Left forelimb (tissue), 1 donor: ENCODE measurements around the gene ZFAND6.

ENCODE experiments used
- DNase-seq: peaks from one replicate; pipeline ENCODE4 v3.0.0-alpha.2; 2018; ENCODE audit warnings: low spot score

The ZFAND6 gene

DNA sequence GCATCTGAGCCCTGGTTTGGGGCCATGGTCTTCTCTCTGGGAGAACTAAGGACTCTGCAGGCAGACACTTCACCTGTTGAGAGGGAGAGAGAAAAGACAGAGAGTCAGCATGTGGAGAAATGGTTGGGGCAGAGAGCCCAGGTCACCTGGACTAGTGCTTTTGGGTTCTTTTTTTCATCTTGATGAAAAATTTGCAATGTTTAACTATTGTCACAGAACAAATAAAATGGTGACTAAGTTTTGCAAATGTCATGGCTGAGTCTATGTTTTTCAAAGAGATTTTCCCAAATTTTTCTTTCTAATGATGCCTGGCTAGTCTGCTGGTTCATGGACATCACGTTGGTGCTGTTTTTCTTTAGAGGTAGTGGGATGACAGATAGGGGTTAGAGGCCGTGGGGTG is 111.1 kb downstream of the ZFAND6 start:
- no peak for DNase-seq

DNA sequence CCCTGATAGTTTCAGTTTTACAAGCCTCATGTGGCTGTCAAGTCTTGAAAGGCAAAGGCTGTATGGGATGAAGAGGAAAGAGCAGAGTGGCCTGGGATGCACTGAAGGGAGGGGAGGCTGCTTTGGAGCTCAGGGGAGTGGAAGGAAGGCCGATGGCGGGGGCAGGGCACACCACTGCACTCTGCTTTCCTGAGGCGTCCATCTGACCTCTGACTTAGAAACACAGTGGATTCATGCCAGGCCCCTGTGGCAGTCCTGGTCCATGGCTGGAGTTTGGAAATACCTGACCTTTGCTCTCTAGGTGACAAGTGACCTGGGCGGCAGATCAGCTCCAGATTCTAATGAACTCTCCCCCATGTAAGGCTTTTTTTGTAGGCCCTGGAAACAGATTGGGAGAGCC is 112.3 kb downstream of the ZFAND6 start:
- no peak for DNase-seq

DNA sequence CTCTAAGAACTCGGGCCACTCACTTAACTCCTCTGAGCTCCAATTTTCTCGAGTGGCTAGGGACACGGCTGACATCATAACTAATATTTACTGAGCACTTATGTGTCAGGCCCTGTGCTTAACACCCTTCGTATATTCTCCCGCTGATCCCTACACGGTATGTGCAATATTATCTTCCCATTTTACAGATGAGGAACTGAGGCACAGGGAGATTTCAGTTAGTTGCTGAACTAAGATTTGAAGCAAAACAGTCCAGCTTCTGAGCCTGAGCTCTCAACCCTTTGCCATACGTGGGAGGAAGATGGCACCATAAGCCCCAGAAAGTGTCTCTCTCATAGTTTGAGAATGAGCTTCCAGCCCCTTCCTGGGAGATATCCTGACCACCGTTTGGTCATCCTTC is 112.9 kb downstream of the ZFAND6 start:
- no peak for DNase-seq

DNA sequence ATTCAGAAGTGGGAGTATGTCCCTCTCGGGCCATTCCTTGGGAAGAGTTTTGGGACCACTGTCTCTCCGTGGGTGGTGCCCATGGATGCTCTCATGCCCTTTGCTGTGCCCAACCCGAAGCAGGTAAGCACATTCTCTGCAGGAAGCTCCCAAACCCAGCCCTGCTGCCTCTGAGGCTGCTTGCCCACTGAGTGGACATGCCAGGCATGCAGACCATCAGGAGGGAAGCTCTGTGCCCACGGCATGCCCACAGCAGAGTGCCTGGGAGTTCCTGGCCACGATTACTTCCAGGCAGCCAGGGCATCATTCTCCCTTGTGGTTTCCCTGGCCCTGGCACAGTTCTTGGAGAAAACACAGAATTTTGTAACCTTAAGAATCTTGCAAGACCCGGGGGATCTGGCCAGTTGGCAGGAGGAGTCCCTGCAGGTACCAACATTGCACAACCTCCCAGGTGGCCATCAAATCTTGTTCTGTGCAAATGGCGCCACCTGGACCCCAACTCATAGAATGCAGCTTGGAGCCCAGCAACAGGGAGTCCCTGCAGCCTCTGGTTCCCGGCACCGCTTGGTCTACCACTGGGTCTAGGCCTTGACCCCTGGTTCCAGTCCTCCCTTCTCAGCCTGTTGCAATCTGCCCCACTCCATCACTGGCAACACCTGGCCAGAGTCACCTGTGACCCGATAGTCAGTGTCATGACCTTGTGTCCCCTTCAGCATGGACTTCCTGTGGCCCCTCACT is 113.7 kb downstream of the ZFAND6 start:
- DNase-seq: no peak

DNA sequence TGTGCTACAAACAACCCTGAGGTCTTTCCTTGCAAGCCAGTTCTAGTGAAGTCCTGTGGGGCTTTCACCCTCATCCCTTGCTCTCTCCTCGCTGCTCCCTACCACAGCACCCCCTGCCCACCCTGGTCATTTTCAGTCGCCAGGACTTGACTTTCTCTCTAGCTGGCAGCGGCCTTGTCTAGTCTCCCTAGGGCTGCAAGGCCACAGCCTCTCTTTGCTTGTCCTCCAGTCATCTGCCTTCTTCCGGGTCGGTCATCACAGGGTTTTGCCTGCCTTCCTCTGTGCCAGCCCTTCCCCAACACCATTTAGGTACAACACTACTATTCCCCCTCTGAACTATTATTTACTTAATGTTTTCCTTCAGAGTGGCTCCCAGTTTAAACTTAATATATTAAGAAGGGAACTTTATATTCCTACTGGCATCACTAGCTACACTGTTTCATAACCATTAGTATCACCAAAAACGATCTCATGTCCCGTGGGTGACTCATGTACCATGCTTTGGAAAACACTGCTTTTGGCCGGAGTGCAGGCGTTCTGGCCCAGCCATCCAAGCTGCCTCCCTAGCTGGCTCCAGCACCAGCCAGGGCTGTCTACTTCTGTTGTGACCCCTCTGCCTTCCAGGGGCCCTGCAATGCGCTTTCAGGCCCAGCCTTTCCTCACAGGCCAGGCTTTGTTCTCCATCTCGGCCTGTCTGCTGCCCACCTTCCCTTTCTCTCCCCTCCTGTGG is 114.7 kb downstream of the ZFAND6 start:
- DNase-seq: no peak

DNA sequence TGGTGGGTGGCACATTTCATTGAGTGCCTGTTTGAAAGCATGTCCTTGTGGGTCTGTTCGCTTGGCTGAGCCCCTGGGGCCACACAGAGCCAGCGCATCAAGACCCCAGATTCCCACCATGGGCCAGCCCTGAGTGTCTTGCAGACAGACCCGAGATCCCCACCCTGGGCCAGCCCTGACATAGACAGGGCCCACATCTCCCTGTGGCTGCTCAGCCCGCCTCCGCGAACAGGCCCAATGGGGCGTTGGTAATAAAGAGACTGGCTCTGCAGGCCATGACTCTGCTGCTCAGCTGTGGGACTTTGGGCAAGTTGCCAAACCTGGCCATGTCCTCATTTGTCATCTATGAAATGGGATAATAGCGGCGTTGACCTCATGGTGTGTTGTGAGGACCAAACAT is 116.0 kb downstream of the ZFAND6 start:
- DNase-seq: no peak

DNA sequence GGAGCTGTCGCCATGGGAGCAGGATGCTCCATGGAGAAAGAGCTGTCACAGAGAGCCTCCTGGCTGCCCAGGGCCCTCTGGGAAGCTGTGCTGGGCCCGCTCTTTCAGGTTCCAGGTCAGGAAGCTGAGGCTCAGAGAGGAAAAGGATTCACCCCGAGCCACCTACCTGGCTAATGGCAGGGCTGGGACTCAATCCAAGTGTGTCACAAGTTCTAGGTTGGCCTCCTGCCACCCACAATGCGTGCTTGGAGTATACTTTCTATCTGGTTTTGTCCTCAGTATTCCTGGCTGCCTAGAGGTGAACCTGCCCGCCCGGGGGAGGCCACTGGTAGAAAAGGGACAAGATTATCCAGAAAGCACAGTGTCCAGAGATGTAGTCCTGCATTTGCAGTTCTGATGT is 117.0 kb downstream of the ZFAND6 start:
- no peak for DNase-seq

DNA sequence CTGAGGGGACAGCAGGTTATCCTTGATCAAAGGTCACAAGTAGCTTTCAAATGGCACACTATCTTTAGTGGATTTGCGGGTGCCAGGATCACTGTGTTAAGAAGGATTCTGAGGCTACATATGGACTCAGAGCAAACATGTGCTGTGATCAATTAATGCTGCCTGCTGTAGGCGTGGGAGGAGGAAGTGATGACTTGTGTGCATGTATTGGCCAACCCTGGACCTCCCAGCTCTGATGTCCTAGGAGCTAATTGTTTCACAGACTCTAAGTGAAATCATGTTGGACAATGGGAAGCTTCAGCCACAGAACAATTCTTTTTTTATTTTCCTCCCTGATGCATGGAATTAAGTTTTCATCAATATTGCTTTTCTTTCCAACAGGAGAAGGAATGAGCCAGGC is 117.7 kb downstream of the ZFAND6 start:
- no peak for DNase-seq

DNA sequence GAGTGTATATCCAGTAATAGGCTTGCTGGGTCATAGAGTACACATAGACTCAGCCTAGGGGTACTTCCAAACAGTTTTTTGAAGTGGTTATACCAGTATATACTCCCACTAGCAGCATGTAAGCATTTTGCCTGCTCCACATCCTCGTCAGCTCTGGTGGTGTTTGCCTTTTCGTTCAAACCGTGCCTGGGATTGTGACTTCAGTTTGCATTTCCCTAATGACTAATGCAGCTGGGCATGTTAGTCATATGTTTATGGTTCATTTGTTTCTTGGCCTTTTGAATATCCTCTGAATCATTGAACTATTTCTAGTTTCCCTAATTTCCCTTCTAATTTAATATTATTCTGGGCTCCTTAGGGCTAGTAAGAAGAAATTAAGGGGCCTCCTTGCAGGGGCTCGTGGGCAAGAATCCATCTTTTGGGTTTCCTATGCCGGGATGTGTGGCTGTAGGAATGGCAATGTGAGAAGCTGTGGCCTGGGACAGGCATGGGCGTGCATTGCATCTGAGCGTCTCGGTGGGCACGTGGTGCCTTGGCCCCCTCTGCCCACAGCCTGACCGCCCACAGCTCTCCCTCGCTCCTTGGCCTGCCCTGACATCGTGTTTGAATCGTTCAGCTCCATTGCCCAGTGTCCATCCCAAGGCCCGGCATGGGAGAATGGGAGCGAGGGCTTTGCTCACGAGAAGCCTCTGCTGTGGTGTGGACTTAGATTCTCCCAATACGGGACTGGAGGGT is 119.7 kb downstream of the ZFAND6 start:
- no peak for DNase-seq

DNA sequence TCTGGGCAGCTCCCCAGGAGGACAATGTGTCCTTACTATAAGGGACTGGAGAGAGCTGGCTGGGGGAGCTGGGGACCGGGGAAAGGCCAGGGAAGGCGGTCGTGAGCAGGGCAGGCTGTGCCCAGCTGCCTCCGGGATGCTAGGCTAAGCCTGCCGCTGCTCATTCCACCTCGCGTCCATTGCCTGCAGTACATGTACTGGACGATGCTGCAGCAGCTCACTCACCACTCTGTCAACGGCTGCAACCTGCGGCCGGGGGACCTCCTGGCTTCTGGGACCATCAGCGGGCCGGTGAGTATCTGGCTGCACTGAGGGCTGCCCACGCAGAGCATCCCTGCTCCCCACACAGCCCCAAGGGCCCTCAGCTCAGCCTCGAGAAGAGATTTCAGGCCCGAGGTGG is 120.5 kb downstream of the ZFAND6 start:
- no peak for DNase-seq

DNA sequence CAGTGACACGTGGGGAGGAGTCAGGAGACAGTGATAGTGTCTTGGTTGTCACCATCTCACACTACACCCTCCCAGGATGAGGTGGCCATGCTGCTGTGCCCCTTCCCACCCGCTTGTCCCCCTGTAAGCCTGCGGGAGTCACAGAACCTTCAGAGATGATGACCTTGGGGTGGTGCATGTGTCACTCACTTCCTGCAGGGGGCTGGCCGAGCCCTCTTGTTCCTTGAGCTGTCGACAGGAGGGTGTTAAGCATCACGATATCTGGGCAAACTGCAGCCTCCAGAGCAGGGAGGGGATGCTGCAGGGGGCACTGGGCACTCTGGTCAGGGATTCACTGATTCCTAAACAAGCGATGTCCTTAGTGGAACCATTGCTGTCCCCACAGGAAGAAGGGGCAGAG is 121.0 kb downstream of the ZFAND6 start:
- DNase-seq: no peak

DNA sequence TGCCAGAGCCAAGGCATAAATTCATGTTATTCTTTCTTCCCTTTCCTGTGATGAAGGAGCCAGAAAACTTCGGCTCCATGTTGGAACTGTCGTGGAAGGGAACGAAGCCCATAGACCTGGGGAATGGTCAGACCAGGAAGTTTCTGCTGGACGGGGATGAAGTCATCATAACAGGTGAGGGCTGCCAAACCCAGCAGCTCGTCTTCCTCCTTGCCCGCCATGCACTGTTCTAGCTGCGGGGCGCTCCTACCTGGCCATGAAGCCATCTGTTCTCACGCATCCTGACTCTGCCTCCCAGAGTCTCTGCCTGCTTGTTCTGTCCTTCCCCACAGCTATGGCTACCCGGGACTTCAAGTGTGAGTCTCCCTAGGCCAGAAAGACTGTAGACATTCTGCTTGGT is 121.5 kb downstream of the ZFAND6 start:
- no peak for DNase-seq

DNA sequence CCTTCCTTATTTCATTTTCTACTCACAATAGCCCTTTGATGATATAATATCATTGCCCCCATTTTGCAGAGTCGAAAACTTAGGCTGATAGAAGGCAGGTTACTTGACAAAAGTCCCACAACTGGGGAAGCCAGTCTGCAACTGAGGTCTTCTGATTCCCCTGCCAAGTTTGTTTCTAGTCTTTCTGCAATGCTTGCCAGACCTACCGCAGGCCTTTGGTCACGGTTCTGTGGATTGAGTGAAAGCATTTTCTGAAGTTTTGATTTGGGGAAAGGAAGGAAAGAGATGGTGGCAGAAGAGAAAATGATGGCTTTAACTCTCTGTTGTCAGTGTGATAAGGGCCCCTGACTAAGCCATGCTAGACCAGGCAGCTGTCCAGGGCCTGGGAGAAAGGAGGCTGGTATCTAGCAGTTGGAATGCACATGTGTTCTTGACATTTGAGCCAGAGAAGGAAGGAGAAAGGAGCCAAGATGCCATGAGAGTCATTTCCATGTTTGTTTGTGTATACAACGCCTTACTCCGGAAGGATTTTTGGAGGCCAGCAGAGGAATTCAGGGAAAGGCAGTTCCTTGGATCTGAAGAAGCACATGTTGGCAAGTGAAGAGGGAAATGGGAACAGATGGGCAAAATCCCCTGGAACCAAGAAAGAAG is 123.3 kb downstream of the ZFAND6 start:
- DNase-seq: no peak

DNA sequence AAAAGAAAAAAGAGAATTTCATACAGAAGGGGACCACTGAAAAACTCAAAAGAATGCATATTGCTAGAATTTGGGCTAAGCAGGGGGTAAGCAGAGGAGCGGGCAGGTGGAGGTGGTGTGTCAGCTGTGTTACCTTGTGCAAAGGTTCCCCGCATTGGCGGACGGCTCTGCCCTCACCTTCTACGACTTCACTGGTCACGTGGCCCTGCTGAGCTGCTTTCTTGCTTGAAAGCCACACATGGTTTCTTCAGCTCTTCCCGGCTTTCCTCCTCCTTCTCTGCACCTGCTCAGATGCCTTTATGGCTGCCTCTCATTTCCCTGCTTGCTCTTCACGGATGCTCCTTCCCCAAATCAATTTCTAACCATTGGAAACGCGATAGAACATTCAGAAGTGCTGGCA is 123.8 kb downstream of the ZFAND6 start:
- no peak for DNase-seq

DNA sequence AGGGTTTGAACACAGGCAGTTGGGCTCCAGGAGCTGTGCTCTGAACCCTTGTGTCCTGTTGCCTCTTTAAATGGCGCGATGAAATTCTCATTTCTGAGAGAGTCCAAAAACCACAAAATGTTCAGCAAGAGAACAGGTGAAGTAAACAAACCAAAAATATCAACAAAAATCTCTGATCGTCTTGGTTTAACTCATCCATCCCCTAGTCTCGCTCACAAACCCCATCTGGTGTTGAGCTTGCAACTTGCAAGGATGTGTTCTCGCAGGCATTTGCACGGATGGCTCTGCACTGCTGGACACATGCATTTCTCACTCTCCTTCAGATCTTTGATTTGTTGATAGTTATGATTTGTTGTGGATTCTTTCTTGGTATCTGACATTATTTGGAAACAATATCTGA is 124.4 kb downstream of the ZFAND6 start:
- DNase-seq: no peak

DNA sequence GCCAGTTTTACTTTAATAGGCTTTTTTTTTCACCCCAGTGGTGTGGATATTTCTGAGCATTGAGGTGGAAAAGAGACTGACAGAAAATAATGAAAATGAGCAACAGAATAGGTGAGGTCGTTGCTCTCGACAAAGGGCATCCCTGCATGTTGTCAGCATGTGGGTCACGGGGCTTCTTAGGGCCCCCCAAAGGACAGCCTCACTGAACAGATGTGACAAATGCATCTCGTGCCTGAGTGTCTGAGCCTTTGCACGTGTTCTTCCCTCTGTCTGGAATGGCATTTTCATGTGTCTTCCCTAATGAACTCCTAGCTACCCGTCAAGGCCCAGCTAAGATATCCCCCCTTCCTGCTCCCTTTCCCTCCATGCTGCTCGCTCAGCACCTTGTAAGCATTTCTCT is 125.1 kb downstream of the ZFAND6 start:
- no peak for DNase-seq

DNA sequence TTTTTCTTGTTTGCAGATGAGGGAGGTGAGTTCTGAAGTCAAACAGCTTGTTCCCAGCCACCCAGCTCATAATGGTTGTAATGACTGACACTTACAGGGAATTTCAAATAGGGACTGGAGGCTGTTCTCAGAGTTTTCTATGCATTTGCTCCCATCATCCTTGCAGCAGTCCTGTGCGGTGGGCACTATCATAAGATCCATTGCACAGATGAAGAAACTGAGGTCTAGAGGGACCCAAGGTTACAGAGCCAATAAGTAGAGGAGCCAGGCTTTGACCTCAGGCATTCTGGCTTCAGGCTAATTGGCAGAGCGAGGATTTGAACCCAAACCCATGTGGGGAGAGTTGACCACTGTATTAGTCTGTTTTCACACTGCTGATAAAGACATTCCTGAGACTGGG is 125.7 kb downstream of the ZFAND6 start:
- DNase-seq: no peak

DNA sequence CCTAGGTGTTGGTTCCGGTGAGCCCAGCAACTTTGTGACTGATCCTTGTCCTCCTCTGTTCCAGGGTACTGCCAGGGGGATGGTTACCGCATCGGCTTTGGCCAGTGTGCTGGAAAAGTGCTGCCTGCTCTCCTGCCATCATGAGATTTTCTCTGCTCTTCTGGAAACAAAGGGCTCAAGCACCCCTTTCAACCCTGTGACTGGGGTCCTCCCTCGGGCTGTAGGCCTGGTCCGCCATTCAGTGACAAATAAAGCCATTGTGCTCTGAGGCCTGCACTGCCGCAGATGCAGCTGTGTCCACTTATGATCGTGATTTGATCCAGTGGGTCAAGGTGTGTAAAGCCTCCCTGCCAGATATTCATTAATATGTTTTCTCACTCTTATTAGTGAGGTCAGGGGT is 126.6 kb downstream of the ZFAND6 start:
- DNase-seq: no peak

DNA sequence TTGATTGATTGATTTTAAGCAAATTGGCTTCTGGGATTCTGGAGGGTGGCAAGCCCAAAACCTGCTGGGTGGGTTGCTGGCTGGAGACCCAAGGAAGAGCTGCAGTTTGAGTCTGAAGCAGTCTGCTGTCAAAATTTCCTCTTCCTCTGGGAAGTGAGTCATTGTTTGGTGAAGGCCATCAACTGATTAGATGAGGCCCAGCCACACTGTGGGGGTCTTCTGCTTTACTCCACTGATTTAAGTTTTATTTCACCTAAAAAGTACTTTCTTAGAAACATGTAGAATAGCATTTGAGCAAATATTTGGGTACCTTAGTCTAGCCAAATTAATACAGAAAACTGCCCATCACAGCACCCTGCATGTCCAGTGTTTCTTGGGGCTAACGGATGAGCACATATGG is 127.1 kb downstream of the ZFAND6 start:
- DNase-seq: no peak
